Testis (tissue), 2 donors: ENCODE measurements around the gene FAM83C.

Experiments
- POLR2A ChIP-seq: fragments of 450-650 bp; IDR thresholded peaks from one replicate; pipeline ENCODE4 v1.6.1; 2017; ENCODE audit warnings: antibody characterized with exemption, mild to moderate bottlenecking, moderate library complexity
- TF ChIP-seq, protein P1 (sequence below), 3 experiments: fragments of 450-650 bp in 2 of 3; fragments of 200-600 bp in 1 of 3; sonication (generic) in 1 of 3; IDR thresholded peaks; one replicate each; pipeline ENCODE4 v1.5.1; 2016 to 2019; ENCODE audit warnings: antibody characterized with exemption in 3 of 3, mild to moderate bottlenecking in 2 of 3, moderate library complexity in 1 of 3

DNA sequence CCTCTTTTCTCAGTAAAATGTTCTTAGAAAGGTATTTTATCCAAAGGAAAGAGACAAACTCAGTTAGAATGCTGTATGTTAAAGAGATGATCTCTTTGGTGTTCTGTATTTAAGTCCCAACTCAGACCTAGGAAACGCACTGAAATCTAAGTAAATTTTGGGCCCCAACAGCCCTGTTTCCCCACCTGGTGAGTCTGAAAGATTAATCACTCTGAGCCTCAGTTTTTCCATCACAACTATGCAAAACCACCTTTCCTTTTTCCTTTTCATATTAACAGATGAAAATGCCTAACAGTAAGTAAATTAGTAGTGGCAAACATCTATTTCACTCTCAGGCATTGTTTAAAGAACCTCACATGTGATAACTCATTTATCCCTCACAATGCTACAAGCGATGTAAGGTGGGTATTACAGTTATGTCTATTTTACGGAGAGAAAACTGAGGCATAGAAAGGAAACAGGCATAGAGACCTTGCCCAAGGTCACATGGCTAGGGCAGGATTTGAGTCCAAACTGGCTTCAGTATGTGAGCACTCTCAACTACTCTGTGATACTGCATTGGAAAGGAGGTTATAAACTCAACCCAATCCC lies 36.0 kb upstream of the FAM83C start:
- TF ChIP-seq POLR2A = no peak
- TF ChIP-seq, protein P1, sequence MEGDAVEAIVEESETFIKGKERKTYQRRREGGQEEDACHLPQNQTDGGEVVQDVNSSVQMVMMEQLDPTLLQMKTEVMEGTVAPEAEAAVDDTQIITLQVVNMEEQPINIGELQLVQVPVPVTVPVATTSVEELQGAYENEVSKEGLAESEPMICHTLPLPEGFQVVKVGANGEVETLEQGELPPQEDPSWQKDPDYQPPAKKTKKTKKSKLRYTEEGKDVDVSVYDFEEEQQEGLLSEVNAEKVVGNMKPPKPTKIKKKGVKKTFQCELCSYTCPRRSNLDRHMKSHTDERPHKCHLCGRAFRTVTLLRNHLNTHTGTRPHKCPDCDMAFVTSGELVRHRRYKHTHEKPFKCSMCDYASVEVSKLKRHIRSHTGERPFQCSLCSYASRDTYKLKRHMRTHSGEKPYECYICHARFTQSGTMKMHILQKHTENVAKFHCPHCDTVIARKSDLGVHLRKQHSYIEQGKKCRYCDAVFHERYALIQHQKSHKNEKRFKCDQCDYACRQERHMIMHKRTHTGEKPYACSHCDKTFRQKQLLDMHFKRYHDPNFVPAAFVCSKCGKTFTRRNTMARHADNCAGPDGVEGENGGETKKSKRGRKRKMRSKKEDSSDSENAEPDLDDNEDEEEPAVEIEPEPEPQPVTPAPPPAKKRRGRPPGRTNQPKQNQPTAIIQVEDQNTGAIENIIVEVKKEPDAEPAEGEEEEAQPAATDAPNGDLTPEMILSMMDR (IDR thresholded peaks at IDR 0.05) = no peak
